HFFc6 (cell line): ENCODE results near the gene KLF11. TPM values are rescaled to one million over a fixed set of nuclear protein-coding genes. Genes with fewer than 3 reads are reported as not detected.

ENCODE experiments used
- DNase-seq: peaks from one replicate; pipeline ENCODE4 v3.0.0-alpha.2; 2018
- H3K27ac Mint-ChIP-seq: 2 replicates; pipeline ENCODE4 v1.8.0; 2020; ENCODE audit warnings: mild to moderate bottlenecking, mixed read lengths
- H3K27me3 Mint-ChIP-seq: 2 replicates; pipeline ENCODE4 v1.8.0; 2021; ENCODE audit warnings: mild to moderate bottlenecking, moderate library complexity, mixed read lengths; ENCODE audit not compliant: insufficient read depth
- H3K36me3 Mint-ChIP-seq: 2 replicates; pipeline ENCODE4 v1.8.0; 2021; ENCODE audit warnings: low read depth, mixed read lengths
- H3K4me1 Mint-ChIP-seq: 2 replicates; pipeline ENCODE4 v1.8.0; 2020; ENCODE audit warnings: low read depth, mixed read lengths
- H3K4me3 Mint-ChIP-seq: 2 replicates; pipeline ENCODE4 v1.8.0; 2020; ENCODE audit warnings: mild to moderate bottlenecking, moderate library complexity, mixed read lengths
- H3K9me3 Mint-ChIP-seq: 2 replicates; pipeline ENCODE4 v1.8.0; 2020; ENCODE audit warnings: mild to moderate bottlenecking, mixed read lengths
- CTCF ChIP-seq: fragments of 200-600 bp; sonication (generic); IDR thresholded peaks from 2 replicates; pipeline ENCODE4 v1.5.0; 2021; ENCODE audit warnings: antibody characterized with exemption, mild to moderate bottlenecking
- total RNA-seq, 6 experiments: library from RNA; stranded (reverse); fragmentation: NEBNext Ultra II Directional; extraction: Animal tissue kit (Norgen Biotek cat#: 25700); gene quantifications; 2 replicates in 1 of 6; 3 replicates in 5 of 6; pipeline ENCODE4 v1.2.3, GENCODE V29; 2021

KLF11 gene
- total RNA-seq, 6 experiments from 2014 or later, result 2.8 to 3.9 (median 3.6) TPM

GRCh38 chr2:10053351-10053750 lies 10.0 kb downstream of the KLF11 start:
- H3K4me1 Mint-ChIP-seq, result peaks cover 10% of the 10 kb centered on the region
- no peak for TF ChIP-seq CTCF
- no peak for DNase-seq
- H3K4me3 Mint-ChIP-seq, result no peak overlapping the region
- 0 out of 2 replicates have a peak, but pooled peaks cover 4% of the 10 kb centered on the region for H3K36me3 Mint-ChIP-seq
- no peaks in the 10 kb centered on the region for H3K9me3 Mint-ChIP-seq
- H3K27ac Mint-ChIP-seq, result no peak overlapping the region
- H3K27me3 Mint-ChIP-seq, result no peaks in the 10 kb centered on the region; the same call in none of the 2 replicates

- 0 out of 2 replicates have a peak, but pooled peaks cover 4% of the 10 kb centered on the region for H3K36me3 Mint-ChIP-seq
- no peak for DNase-seq
- H3K27me3 Mint-ChIP-seq, result no peaks in the 10 kb centered on the region; the same call in none of the 2 replicates
- no peak overlapping the region for H3K27ac Mint-ChIP-seq
- no peaks in the 10 kb centered on the region for H3K9me3 Mint-ChIP-seq
- TF ChIP-seq CTCF, result no peak
- peaks cover 10% of the 10 kb centered on the region for H3K4me1 Mint-ChIP-seq
- H3K4me3 Mint-ChIP-seq, result no peak overlapping the region
Observed at GRCh38 chr2:10054424-10054823, 11.1 kb downstream of the KLF11 start.

- no peak overlapping the region for H3K4me3 Mint-ChIP-seq
- H3K9me3 Mint-ChIP-seq, result no peaks in the 10 kb centered on the region
- DNase-seq, result no peak
- H3K27ac Mint-ChIP-seq, result no peak overlapping the region
- TF ChIP-seq CTCF, result no peak
- 0 out of 2 replicates have a peak, but pooled peaks cover 4% of the 10 kb centered on the region for H3K36me3 Mint-ChIP-seq
- no peaks in the 10 kb centered on the region; the same call in none of the 2 replicates for H3K27me3 Mint-ChIP-seq
- peaks cover 10% of the 10 kb centered on the region for H3K4me1 Mint-ChIP-seq
Observed at GRCh38 chr2:10054976-10055375, 11.6 kb downstream of the KLF11 start.

GRCh38 chr2:10056439-10056838 lies 13.1 kb downstream of the KLF11 start:
- Mint-ChIP-seq H3K27ac (no peak overlapping the region), H3K36me3 (0 out of 2 replicates have a peak, but pooled peaks cover 4% of the 10 kb centered on the region), H3K9me3 (no peaks in the 10 kb centered on the region), H3K4me1 (peaks cover 10% of the 10 kb centered on the region), H3K27me3 (peaks cover 1% of the 10 kb centered on the region; the same call in 1 of the 2 replicates), H3K4me3 (peak overlapping the region; percentile 86)
- no peak for TF ChIP-seq CTCF
- no peak for DNase-seq

- DNase-seq, result peak; percentile 54
- peaks cover 1% of the 10 kb centered on the region; the same call in 1 of the 2 replicates for H3K27me3 Mint-ChIP-seq
- 0 out of 2 replicates have a peak, but pooled peaks cover 4% of the 10 kb centered on the region for H3K36me3 Mint-ChIP-seq
- no peaks in the 10 kb centered on the region for H3K9me3 Mint-ChIP-seq
- no peak for TF ChIP-seq CTCF
- H3K4me1 Mint-ChIP-seq, result peaks cover 10% of the 10 kb centered on the region
- H3K27ac Mint-ChIP-seq, result peak overlapping the region; percentile 71
- peak overlapping the region; percentile 86 for H3K4me3 Mint-ChIP-seq
Observed at GRCh38 chr2:10057231-10058107, 14.1 kb downstream of the KLF11 start.
